ENCODE data around the gene ARL15. TPM values are rescaled to one million over a fixed set of nuclear protein-coding genes. Genes with fewer than 3 reads are reported as not detected.
"Not testable (repeated sequence)": the region's sequence is repeated elsewhere in the genome, so short reads cannot be mapped to it uniquely, and the experiment has no call there.

Gene ARL15
- polyA plus RNA-seq, 1 donor from 2014 or later, result 10.9 TPM

- H3K4me1 Mint-ChIP-seq, result no peaks in the 10 kb centered on the region
These were observed 425.5 kb downstream of the ARL15 start for GRCh38 chr5:53884844-53885243.

GRCh38 chr5:53884417-53884816, 426.0 kb downstream of the ARL15 start:
- H3K36me3 Mint-ChIP-seq, result peaks cover 5% of the 10 kb centered on the region
- no peak overlapping the region for H3K4me3 Mint-ChIP-seq
- no peaks in the 10 kb centered on the region for H3K4me1 Mint-ChIP-seq
- H3K9me3 Mint-ChIP-seq, result no peaks in the 10 kb centered on the region
- H3K27ac Mint-ChIP-seq, result no peak overlapping the region
- H3K27me3 Mint-ChIP-seq, result no peaks in the 10 kb centered on the region

More at GRCh38 chr5:53884844-53885243, 425.5 kb downstream of the ARL15 start:
- Mint-ChIP-seq H3K27ac (no peak overlapping the region), H3K9me3 (no peaks in the 10 kb centered on the region), H3K4me3 (no peak overlapping the region), H3K36me3 (peaks cover 5% of the 10 kb centered on the region), H3K27me3 (no peaks in the 10 kb centered on the region)

GRCh38 chr5:53882676-53883031, 427.7 kb downstream of the ARL15 start:
- Mint-ChIP-seq H3K27me3 (no peaks in the 10 kb centered on the region), H3K4me1 (no peaks in the 10 kb centered on the region), H3K27ac (no peak overlapping the region), H3K9me3 (no peaks in the 10 kb centered on the region), H3K36me3 (peaks cover 5% of the 10 kb centered on the region), H3K4me3 (no peak overlapping the region)

- H3K4me3 Mint-ChIP-seq, result no peak overlapping the region
- no peak overlapping the region for H3K27ac Mint-ChIP-seq
- H3K36me3 Mint-ChIP-seq, result peaks cover 4% of the 10 kb centered on the region
- no peaks in the 10 kb centered on the region for H3K4me1 Mint-ChIP-seq
- no peaks in the 10 kb centered on the region for H3K9me3 Mint-ChIP-seq
- H3K27me3 Mint-ChIP-seq, result no peaks in the 10 kb centered on the region
These were observed 428.2 kb downstream of the ARL15 start for GRCh38 chr5:53882006-53882675.

- Mint-ChIP-seq H3K27ac (no peak overlapping the region), H3K9me3 (no peaks in the 10 kb centered on the region), H3K4me3 (no peak overlapping the region), H3K4me1 (no peaks in the 10 kb centered on the region), H3K36me3 (no peaks in the 10 kb centered on the region), H3K27me3 (no peaks in the 10 kb centered on the region)
These were observed 430.6 kb downstream of the ARL15 start for GRCh38 chr5:53879708-53880323.

- H3K36me3 Mint-ChIP-seq, result no peaks in the 10 kb centered on the region
- H3K4me1 Mint-ChIP-seq, result no peaks in the 10 kb centered on the region
- no peak overlapping the region for H3K4me3 Mint-ChIP-seq
- H3K9me3 Mint-ChIP-seq, result peaks cover 0 to 2% (median 0%) of the 10 kb centered on the region in 3 donors
- H3K27me3 Mint-ChIP-seq, result no peaks in the 10 kb centered on the region
- no peak overlapping the region for H3K27ac Mint-ChIP-seq
These were observed 432.4 kb downstream of the ARL15 start for GRCh38 chr5:53878015-53878414.

GRCh38 chr5:53877243-53877642, 433.1 kb downstream of the ARL15 start:
- Mint-ChIP-seq H3K9me3 (peaks cover 0 to 2% (median 0%) of the 10 kb centered on the region in 3 donors), H3K36me3 (no peaks in the 10 kb centered on the region), H3K27ac (no peak overlapping the region), H3K4me3 (no peak overlapping the region), H3K4me1 (no peaks in the 10 kb centered on the region), H3K27me3 (no peaks in the 10 kb centered on the region)

- Mint-ChIP-seq H3K27me3 (no peaks in the 10 kb centered on the region), H3K4me3 (no peak overlapping the region), H3K27ac (no peak overlapping the region), H3K4me1 (no peaks in the 10 kb centered on the region), H3K36me3 (no peaks in the 10 kb centered on the region), H3K9me3 (peaks cover 0 to 2% (median 0%) of the 10 kb centered on the region in 3 donors)
These were observed 436.0 kb downstream of the ARL15 start for GRCh38 chr5:53874409-53874808.

- H3K4me1 Mint-ChIP-seq, result no peaks in the 10 kb centered on the region
- H3K4me3 Mint-ChIP-seq, result no peak overlapping the region
These were observed 437.1 kb downstream of the ARL15 start for GRCh38 chr5:53873235-53873634.

GRCh38 chr5:53871775-53872174, 438.6 kb downstream of the ARL15 start:
- peaks cover 0 to 2% (median 0%) of the 10 kb centered on the region in 3 donors for H3K9me3 Mint-ChIP-seq
- H3K27me3 Mint-ChIP-seq, result no peaks in the 10 kb centered on the region
- H3K4me1 Mint-ChIP-seq, result no peaks in the 10 kb centered on the region
- no peaks in the 10 kb centered on the region for H3K36me3 Mint-ChIP-seq
- no peak overlapping the region for H3K27ac Mint-ChIP-seq
- no peak overlapping the region for H3K4me3 Mint-ChIP-seq

More at GRCh38 chr5:53873235-53873634, 437.1 kb downstream of the ARL15 start:
- H3K36me3 Mint-ChIP-seq, result no peaks in the 10 kb centered on the region
- H3K27ac Mint-ChIP-seq, result no peak overlapping the region
- no peaks in the 10 kb centered on the region for H3K27me3 Mint-ChIP-seq
- H3K9me3 Mint-ChIP-seq, result peaks cover 0 to 2% (median 0%) of the 10 kb centered on the region in 3 donors

GRCh38 chr5:53871050-53871449, 439.3 kb downstream of the ARL15 start:
- Mint-ChIP-seq H3K27ac (no peak overlapping the region), H3K27me3 (peaks cover 2% of the 10 kb centered on the region), H3K4me3 (no peak overlapping the region), H3K4me1 (no peaks in the 10 kb centered on the region), H3K9me3 (peaks cover 0 to 2% (median 0%) of the 10 kb centered on the region in 3 donors), H3K36me3 (no peaks in the 10 kb centered on the region)

GRCh38 chr5:53858700-53859456, 451.5 kb downstream of the ARL15 start:
- no peaks in the 10 kb centered on the region for H3K4me1 Mint-ChIP-seq
- peaks cover 3 to 6% (median 4%) of the 10 kb centered on the region in 3 donors for H3K9me3 Mint-ChIP-seq
- H3K27ac Mint-ChIP-seq, result no peak overlapping the region
- H3K27me3 Mint-ChIP-seq, result peaks cover 2% of the 10 kb centered on the region
- no peaks in the 10 kb centered on the region for H3K36me3 Mint-ChIP-seq
- no peak overlapping the region for H3K4me3 Mint-ChIP-seq

GRCh38 chr5:53856506-53856905, 453.9 kb downstream of the ARL15 start:
- Mint-ChIP-seq H3K27me3 (peaks cover 2% of the 10 kb centered on the region), H3K9me3 (peaks cover 4 to 18% (median 12%) of the 10 kb centered on the region in 3 donors)

GRCh38 chr5:53836851-53837430, 473.4 kb downstream of the ARL15 start:
- H3K4me1 Mint-ChIP-seq, H3K4me3 Mint-ChIP-seq, H3K27ac Mint-ChIP-seq, H3K36me3 Mint-ChIP-seq, H3K27me3 Mint-ChIP-seq: not testable (repeated sequence)
- H3K9me3 Mint-ChIP-seq, result peaks cover 6 to 11% (median 9%) of the 10 kb centered on the region in 3 donors

More at GRCh38 chr5:53856506-53856905, 453.9 kb downstream of the ARL15 start:
- no peaks in the 10 kb centered on the region for H3K36me3 Mint-ChIP-seq
- H3K4me3 Mint-ChIP-seq, result no peak overlapping the region
- no peak overlapping the region for H3K27ac Mint-ChIP-seq
- H3K4me1 Mint-ChIP-seq, result no peaks in the 10 kb centered on the region

- Mint-ChIP-seq H3K27ac (no peak overlapping the region), H3K36me3 (peaks cover 1% of the 10 kb centered on the region), H3K9me3 (peaks cover 0 to 6% (median 0%) of the 10 kb centered on the region in 3 donors), H3K4me3 (no peak overlapping the region), H3K4me1 (no peaks in the 10 kb centered on the region), H3K27me3 (no peaks in the 10 kb centered on the region)
These were observed 475.9 kb downstream of the ARL15 start for GRCh38 chr5:53834500-53834899.
